Upper lobe of right lung (tissue), 1 donor: Measurements from ENCODE around the gene CRPPA. TPM values are rescaled to one million over a fixed set of nuclear protein-coding genes. Genes with fewer than 3 reads are reported as not detected.

ENCODE experiments used
- ATAC-seq: fragments of 200-7000 bp; cut with Tn5 transposase; one replicate; pipeline ENCODE4 v1.9.1; 2020; ENCODE audit warnings: mild to moderate bottlenecking, moderate library complexity
- DNase-seq: peaks from one replicate; pipeline ENCODE4 v3.0.0-alpha.2; 2020
- H3K27ac ChIP-seq: fragments of 200-600 bp; one replicate; pipeline ENCODE4 v1.8.0; 2022
- H3K27me3 ChIP-seq: fragments of 200-600 bp; one replicate; pipeline ENCODE4 v1.8.0; 2022; ENCODE audit warnings: mild to moderate bottlenecking
- H3K36me3 ChIP-seq: fragments of 200-600 bp; one replicate; pipeline ENCODE4 v1.8.0; 2022
- H3K4me1 ChIP-seq: fragments of 200-600 bp; one replicate; pipeline ENCODE4 v1.8.0; 2022
- H3K4me3 ChIP-seq: fragments of 200-600 bp; one replicate; pipeline ENCODE4 v1.8.0; 2022; ENCODE audit warnings: mild to moderate bottlenecking
- H3K9me3 ChIP-seq: fragments of 200-600 bp; one replicate; pipeline ENCODE4 v1.8.0; 2022
- intact Hi-C: fragments of 100-400 bp; cut with DNase I; formaldehyde crosslinking; loops from one replicate; pipeline ENCODE4 v1.11.0; 2022
- total RNA-seq: library from RNA; stranded (reverse); fragmentation: NEBNext Ultra II Directional; extraction: Animal tissue kit (Norgen Biotek cat#: 25700); gene quantifications from one replicate; pipeline ENCODE4 v1.2.1, GENCODE V29; 2021
- TF ChIP-seq, protein P1 (sequence below): fragments of 200-600 bp; IDR thresholded peaks from one replicate; pipeline ENCODE4 v1.8.0; 2022; ENCODE audit warnings: antibody characterized with exemption
- donor health status: DM: no; HTN: yes; CAD: no; lungs with severe emphysema.

The CRPPA gene
- total RNA-seq, 1 donor from 2014 or later, result 2.9 TPM

DNA sequence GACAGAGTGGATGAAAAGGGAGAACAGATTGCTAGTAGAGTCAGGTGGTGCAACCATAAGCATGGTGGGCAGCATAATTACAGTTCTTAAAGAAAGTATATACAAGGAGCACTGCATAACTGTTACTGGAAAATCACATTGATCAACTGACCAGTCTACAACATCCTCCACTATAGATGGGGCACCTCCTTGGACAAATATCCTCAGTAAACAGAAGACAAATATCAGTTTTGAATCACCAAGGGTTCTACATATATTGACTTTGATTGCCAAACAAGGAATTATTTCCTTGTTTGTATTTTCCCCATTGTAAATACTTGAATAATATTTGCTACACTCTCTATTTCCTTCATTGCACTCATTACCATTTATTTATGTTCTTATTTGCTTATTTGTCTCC is 17.6 kb upstream of the CRPPA start:
- TF ChIP-seq, protein P1, sequence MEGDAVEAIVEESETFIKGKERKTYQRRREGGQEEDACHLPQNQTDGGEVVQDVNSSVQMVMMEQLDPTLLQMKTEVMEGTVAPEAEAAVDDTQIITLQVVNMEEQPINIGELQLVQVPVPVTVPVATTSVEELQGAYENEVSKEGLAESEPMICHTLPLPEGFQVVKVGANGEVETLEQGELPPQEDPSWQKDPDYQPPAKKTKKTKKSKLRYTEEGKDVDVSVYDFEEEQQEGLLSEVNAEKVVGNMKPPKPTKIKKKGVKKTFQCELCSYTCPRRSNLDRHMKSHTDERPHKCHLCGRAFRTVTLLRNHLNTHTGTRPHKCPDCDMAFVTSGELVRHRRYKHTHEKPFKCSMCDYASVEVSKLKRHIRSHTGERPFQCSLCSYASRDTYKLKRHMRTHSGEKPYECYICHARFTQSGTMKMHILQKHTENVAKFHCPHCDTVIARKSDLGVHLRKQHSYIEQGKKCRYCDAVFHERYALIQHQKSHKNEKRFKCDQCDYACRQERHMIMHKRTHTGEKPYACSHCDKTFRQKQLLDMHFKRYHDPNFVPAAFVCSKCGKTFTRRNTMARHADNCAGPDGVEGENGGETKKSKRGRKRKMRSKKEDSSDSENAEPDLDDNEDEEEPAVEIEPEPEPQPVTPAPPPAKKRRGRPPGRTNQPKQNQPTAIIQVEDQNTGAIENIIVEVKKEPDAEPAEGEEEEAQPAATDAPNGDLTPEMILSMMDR, result no peak
- Histone ChIP-seq H3K4me1 (no peaks in the 10 kb centered on the region), H3K9me3 (no peaks in the 10 kb centered on the region), H3K36me3 (no peaks in the 10 kb centered on the region), H3K4me3 (no peak overlapping the region), H3K27ac (no peak overlapping the region), H3K27me3 (no peaks in the 10 kb centered on the region)
- DNase-seq, result no peak
- no peak for ATAC-seq
- intact Hi-C loops, result no loop called here

DNA sequence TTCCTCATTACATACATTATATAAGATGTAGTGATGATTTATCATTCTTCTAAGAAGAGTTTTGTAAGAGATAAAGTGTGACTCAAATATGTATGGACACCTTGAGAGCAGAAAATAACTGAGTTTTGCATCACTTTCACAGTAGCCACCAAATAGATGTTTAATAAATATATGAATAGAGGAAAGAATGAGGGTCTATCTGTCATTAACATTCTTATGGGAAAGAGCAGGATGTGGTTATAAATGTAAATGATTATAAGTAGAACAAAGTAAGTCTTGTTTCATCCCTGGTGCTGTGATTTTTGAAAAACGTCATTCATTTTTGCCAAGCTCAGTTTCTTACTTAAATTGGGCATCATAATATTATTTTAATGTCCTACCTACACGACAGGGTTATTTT is 15.0 kb upstream of the CRPPA start:
- Histone ChIP-seq H3K36me3 (no peaks in the 10 kb centered on the region), H3K27me3 (no peaks in the 10 kb centered on the region), H3K4me1 (no peaks in the 10 kb centered on the region), H3K27ac (no peak overlapping the region), H3K4me3 (no peak overlapping the region), H3K9me3 (no peaks in the 10 kb centered on the region)
- intact Hi-C loops, result no loop called here
- DNase-seq (no peak), ATAC-seq (no peak)
- TF ChIP-seq, protein P1, result no peak

DNA sequence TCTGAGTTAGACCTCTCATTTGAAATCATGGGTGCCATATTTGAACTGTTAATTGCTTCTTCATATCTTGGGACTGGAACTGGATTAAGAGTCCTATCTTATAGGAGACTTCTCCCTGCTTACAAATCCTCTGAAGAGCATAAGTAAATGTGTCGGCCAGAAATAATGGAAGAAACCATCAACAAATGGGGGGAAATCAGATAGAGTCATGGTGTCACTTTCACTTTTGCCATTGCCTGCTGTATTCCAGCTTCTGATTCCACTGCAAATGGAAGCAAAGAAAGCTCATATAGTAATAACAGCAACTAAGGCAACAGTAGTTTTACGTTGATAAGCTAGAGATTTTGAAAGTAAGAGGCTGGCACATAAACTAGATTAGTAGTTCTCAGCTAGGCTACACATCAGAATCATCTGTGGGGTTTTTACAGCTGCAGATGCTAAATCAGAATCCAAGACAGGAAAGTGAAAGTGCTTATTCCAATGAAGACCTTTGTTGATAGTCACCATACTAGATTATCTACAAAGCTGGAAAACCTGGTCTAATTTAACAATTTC is 12.3 kb upstream of the CRPPA start:
- intact Hi-C loops, result no loop called here
- TF ChIP-seq, protein P1, result no peak
- H3K4me3 ChIP-seq, result no peak overlapping the region
- ATAC-seq, result no peak
- no peak overlapping the region for H3K27ac ChIP-seq
- no peaks in the 10 kb centered on the region for H3K4me1 ChIP-seq
- no peaks in the 10 kb centered on the region for H3K27me3 ChIP-seq
- no peak for DNase-seq
- no peaks in the 10 kb centered on the region for H3K9me3 ChIP-seq
- H3K36me3 ChIP-seq, result no peaks in the 10 kb centered on the region

DNA sequence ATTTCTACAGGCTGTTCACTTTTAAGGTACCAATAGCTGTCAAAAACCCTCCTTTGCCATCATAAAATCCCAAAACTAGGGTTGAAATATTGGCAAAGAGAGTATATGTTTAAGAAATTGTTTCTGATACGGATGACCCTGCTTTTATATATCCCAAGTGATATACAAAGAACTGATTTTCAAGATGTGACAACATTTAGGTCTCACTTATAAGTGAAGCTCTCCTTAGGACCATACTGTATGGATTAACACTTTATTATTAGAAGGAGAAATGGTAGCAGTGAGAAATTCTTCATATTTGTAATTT is 11.0 kb upstream of the CRPPA start:
- H3K27me3 ChIP-seq, result no peaks in the 10 kb centered on the region
- H3K9me3 ChIP-seq, result no peaks in the 10 kb centered on the region
- ATAC-seq (no peak), DNase-seq (no peak)
- intact Hi-C loops, result no loop called here
- no peaks in the 10 kb centered on the region for H3K4me1 ChIP-seq
- TF ChIP-seq, protein P1, result no peak
- no peak overlapping the region for H3K4me3 ChIP-seq
- H3K27ac ChIP-seq, result no peak overlapping the region
- no peaks in the 10 kb centered on the region for H3K36me3 ChIP-seq

DNA sequence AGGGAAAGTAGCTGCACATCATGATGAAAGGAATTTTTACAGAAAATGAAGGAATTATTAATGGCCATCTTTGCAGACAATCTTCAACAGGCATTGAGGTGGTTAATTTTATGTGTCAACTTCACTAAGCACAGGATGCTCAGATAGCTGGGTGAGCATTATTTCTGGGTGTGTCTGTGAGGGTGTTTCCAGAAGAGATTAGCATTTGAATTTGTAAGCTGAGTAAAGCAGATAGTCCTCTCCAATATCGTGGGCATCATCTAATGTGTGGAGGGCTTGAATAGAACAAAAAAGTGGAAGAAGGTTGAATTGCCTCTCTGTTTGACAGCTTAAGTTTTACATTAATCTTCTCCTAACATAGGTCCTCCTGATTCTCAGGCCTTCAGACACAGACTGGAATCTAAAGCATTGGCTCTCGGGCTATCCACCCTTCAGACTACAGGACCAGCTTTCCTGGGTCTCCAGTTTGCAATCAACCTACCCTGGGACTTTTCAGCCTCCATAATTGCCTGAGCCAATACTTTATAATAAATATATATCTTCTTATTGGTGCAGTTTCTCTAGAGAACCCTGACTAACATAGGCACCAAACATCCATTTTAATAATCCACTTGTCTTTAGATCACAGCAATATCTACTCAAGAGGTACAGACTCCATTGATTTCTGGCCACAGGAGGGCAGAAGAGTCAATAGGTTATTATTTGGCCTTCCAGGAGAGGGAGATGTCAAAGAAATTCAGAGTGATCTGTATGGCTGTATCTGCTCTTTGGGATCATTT is 10.5 kb upstream of the CRPPA start:
- ATAC-seq, result peak; percentile 63
- Histone ChIP-seq H3K36me3 (no peaks in the 10 kb centered on the region), H3K27me3 (no peaks in the 10 kb centered on the region), H3K9me3 (no peaks in the 10 kb centered on the region), H3K27ac (no peak overlapping the region), H3K4me3 (no peak overlapping the region), H3K4me1 (no peaks in the 10 kb centered on the region)
- TF ChIP-seq, protein P1, result peak; percentile 39
- DNase-seq, result no peak
- intact Hi-C loops, result no loop called here

DNA sequence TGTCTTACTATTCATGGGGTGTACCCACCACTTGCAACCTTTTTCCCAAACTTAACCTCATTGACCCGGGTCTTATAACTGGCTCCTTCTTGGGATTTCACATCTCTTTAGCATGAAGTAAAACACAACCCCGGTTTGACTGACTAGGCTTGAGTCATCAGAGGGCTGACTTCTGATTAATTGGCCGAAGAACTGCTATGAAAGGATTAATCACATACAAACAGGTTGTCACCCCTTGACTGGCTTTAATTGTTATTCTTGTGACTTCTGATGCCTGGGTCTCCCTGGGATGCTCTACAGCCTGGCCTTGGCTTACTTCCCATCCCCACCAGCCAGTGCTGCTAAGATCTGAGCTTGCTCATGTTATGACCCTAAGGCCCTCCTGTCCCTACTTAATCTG is 8.8 kb upstream of the CRPPA start:
- Histone ChIP-seq H3K4me1 (no peaks in the 10 kb centered on the region), H3K4me3 (no peak overlapping the region), H3K27ac (no peak overlapping the region), H3K27me3 (no peaks in the 10 kb centered on the region), H3K9me3 (no peaks in the 10 kb centered on the region), H3K36me3 (no peaks in the 10 kb centered on the region)
- TF ChIP-seq, protein P1, result no peak
- intact Hi-C loops, result no loop called here
- DNase-seq (no peak), ATAC-seq (no peak)
